ENCODE measurements around the gene ZNF197.

ZNF197 gene

GRCh38 chr3:44674211-44674610 is 49.4 kb downstream of the ZNF197 start:
- Histone ChIP-seq H3K27ac (no peak overlapping the region), H3K4me3 (ENCODE audit: low read depth, low read length) (no peak overlapping the region), H3K27me3 (replicated peaks) (no peaks in the 10 kb centered on the region), H3K36me3 (replicated peaks) (no peaks in the 10 kb centered on the region)
- no peak for DNase-seq
- in situ Hi-C loops (cut with HindIII; ENCODE audit: low pct_ligation_motif_present, low sequenced_read_pairs): no loop called here
- TF ChIP-seq CTCF (IDR thresholded peaks at IDR 0.05; ENCODE audit: low read depth, low read length, missing control alignments): no peak

DNA sequence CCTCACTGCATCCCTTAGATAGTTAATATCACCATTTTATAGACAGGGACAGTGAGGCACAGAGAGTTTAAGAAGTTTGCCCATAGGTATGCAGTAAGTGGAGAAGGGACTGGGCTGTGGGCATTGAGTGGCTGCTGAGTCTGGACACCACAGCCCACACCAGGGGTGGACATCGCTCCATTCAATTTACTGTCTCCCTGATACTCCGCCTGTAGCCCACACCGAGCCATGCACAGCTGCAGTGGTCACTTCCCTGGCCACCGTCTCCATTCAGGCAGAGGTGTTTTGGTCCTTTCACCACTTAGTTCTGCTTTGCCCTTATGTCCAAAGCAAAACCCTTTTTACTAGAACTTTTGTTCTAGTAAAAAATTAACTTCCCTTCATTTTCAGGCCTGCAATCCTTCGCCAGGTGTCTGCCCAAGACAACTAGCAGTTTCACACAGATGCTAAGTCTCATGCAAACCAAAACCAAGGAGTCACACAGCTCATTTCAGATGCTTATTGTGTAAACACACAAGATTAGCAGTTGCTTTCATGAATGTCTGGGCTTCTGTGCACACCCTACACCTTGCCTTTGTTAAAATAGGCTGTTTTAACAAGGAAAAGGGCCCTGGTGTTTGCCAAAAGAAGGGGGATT is 53.8 kb downstream of the ZNF197 start:
- TF ChIP-seq CTCF (IDR thresholded peaks at IDR 0.05; ENCODE audit: low read depth, low read length, missing control alignments): no peak
- no peaks in the 10 kb centered on the region for H3K27me3 ChIP-seq (replicated peaks)
- H3K36me3 ChIP-seq (replicated peaks): no peaks in the 10 kb centered on the region
- in situ Hi-C loops (cut with HindIII; ENCODE audit: low pct_ligation_motif_present, low sequenced_read_pairs): no loop called here
- no peak overlapping the region for H3K27ac ChIP-seq
- H3K4me3 ChIP-seq (ENCODE audit: low read depth, low read length): no peak overlapping the region
- DNase-seq: no peak

DNA sequence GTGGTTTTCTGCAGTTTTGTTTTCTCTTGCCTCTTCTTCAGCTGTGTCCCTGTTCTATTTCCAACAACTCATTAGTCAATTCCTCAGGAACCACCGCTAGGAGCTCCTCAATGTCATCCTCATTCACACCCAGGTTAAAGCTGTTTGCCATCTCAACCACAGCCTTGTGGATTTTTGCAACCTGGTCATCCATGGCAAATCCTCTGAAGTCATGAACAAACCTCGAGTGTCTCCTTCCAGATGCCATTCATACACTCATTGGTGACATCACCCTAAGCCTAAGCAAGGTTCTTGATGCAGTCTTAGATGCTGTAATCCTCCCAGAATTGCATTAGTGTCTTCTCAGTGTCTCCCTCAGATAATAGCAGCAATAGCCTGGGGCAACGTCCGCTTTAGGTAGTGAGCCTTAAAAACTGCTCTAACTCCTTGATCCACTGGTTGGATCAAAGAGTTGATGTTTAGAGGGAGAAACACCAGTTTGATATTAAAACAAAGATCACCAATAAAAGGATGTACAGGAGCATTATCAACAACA is 56.2 kb downstream of the ZNF197 start:
- Histone ChIP-seq H3K27ac (no peak overlapping the region), H3K27me3 (replicated peaks) (no peaks in the 10 kb centered on the region), H3K4me3 (ENCODE audit: low read depth, low read length) (no peak overlapping the region), H3K36me3 (replicated peaks) (no peaks in the 10 kb centered on the region)
- no peak for TF ChIP-seq CTCF (IDR thresholded peaks at IDR 0.05; ENCODE audit: low read depth, low read length, missing control alignments)
- no peak for DNase-seq
- in situ Hi-C loops (cut with HindIII; ENCODE audit: low pct_ligation_motif_present, low sequenced_read_pairs): no loop called here

GRCh38 chr3:44682182-44682896 is 57.5 kb downstream of the ZNF197 start:
- Histone ChIP-seq H3K36me3 (replicated peaks) (no peaks in the 10 kb centered on the region), H3K27me3 (replicated peaks) (no peaks in the 10 kb centered on the region), H3K27ac (no peak overlapping the region), H3K4me3 (ENCODE audit: low read depth, low read length) (no peak overlapping the region)
- in situ Hi-C loops (cut with HindIII; ENCODE audit: low pct_ligation_motif_present, low sequenced_read_pairs): no loop called here
- peak; percentile 5 for DNase-seq
- no peak for TF ChIP-seq CTCF (IDR thresholded peaks at IDR 0.05; ENCODE audit: low read depth, low read length, missing control alignments)

DNA sequence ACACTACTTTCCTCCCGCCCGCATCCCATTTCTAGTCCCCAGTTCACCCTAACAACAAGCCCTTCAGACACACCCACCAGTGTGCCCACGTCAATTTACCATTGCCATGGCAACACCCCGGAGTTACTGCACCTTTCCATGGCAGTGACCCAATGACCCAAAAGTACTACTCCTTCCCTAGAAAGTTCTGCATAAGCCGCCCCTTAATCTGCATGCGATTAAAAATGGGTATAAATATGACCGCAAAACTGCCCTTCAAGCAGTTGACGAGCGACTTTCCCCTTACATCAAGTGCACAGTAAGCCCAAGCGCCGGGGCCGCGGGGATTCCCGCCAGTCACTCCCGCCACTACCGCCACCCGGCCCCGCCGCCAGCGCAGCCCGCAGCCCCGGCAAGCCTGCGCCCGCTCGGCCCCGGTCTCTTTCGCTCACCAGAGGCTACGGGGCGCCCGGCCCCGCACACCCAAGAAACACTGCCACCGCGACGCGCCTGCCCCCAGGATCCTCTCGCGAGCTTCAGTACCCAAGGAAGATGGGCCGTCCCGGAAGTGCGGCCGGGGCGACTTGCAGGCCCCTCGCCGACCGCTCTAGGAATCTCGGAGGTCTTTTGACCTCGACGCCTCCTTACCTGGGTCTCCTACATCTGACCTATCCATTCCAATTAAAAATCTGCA is 60.4 kb downstream of the ZNF197 start:
- H3K27ac ChIP-seq: no peak overlapping the region

More for the DNA sequence above, 60.4 kb downstream of the ZNF197 start:
- H3K36me3 ChIP-seq (replicated peaks): no peaks in the 10 kb centered on the region
- H3K27me3 ChIP-seq (replicated peaks): no peaks in the 10 kb centered on the region
- in situ Hi-C loops (cut with HindIII; ENCODE audit: low pct_ligation_motif_present, low sequenced_read_pairs): no loop called here
- DNase-seq: peak; percentile 68
- no peak for TF ChIP-seq CTCF (IDR thresholded peaks at IDR 0.05; ENCODE audit: low read depth, low read length, missing control alignments)
- H3K4me3 ChIP-seq (ENCODE audit: low read depth, low read length): peak overlapping the region; percentile 59

All from brain microvascular endothelial cell (primary cell).